ENCODE results near the gene PCDH9.

- TF ChIP-seq CTCF (IDR thresholded peaks at IDR 0.05), result no peak
- TF ChIP-seq POLR2A (IDR thresholded peaks at IDR 0.05), result no peak
Observed at GRCh38 chr13:67023130-67023876, 206.8 kb downstream of the PCDH9 start.

All from Peyer's patch (tissue), 4 donors.